Pulmonary artery endothelial cell (primary cell): ENCODE measurements around the gene TSPAN9. TPM values are rescaled to one million over a fixed set of nuclear protein-coding genes. Genes with fewer than 3 reads are reported as not detected.
"Not testable (repeated sequence)": the region's sequence is repeated elsewhere in the genome, so short reads cannot be mapped to it uniquely, and the experiment has no call there.

Source experiments
- DNase-seq: peaks from one replicate; pipeline ENCODE4 v3.0.0-alpha.2; 2011; ENCODE audit warnings: low read depth, low spot score
- total RNA-seq: library from RNA; depleted of rRNA; stranded (reverse); fragments of >200 nt; gene quantifications from 2 replicates; pipeline ENCODE4 v1.2.3, GENCODE V29; 2014

TSPAN9 gene
- total RNA-seq, 1 donor from 2014 or later, result 65.0 TPM

- DNase-seq, result no peak
Measured at GRCh38 chr12:3044141-3044630, 33.0 kb upstream of the TSPAN9 start.

DNA sequence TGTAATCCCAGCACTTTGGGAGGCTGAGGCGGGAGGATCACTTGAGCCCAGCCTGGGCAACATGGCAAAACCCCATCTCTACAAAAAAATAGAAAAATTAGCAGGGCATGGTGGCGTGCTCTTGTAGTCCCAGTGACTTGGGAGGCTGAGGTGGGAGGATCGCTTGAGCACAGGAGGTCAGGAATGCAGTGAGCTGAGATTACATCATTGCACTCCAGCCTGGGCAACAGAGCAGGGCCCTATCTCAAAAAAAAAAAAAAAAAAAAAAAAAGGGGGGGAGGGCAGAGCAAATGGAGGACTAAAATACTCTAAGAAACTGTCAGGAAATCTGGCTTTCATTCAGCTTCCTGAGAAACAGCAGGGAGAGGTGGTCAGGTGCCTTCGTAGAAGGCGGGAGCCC, 31.7 kb upstream of the TSPAN9 start:
- no peak for DNase-seq

- DNase-seq, result no peak
Measured at GRCh38 chr12:3045989-3046388, 31.2 kb upstream of the TSPAN9 start.

- DNase-seq, result no peak
Measured at GRCh38 chr12:3046441-3047200, 30.6 kb upstream of the TSPAN9 start.

DNA sequence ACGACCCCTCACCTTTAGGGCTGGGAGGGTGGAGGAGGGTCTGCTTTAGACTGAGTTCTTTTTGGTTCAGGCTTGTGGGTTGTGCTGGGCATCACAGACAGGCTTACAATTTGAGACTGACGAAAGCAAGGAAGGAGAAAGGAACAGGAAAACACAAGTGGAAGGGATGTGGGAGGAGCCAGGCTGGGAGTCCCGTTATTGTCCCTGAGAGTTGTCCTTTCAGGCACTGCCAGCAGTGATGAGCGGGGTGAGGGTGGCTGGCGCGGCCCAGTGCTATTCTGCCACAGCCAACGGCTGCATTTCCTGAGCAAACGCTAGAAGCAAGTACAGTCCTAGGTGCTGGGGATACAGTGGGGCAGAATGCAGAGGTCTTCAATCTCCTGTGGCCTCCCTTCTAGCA, 29.2 kb upstream of the TSPAN9 start:
- DNase-seq, result no peak

- no peak for DNase-seq
Measured at GRCh38 chr12:3048540-3048939, 28.6 kb upstream of the TSPAN9 start.

DNA sequence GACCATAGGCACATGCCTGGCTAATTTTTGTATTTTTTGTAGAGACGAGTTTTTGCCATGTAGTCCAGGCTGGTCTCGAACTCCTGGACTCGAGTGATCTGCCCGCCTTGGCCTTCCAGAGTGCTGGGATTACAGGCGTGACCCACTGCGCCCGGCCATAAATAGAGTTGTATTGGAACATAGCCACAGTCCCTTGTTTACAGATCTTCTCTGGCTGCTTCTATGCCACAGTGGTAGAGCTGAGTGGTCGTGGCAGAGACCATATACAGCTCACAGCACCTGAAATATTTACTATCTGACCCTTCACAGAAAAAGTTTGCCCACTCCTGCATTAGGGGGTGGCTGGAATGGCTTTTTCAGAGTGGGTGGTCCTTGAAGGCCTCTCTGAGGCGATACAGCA, 28.0 kb upstream of the TSPAN9 start:
- DNase-seq, result no peak

- no peak for DNase-seq
Measured at GRCh38 chr12:3049611-3050249, 27.4 kb upstream of the TSPAN9 start.

- DNase-seq, result no peak
Measured at GRCh38 chr12:3054374-3054773, 22.8 kb upstream of the TSPAN9 start.

- DNase-seq, result no peak
Measured at GRCh38 chr12:3055026-3055703, 22.0 kb upstream of the TSPAN9 start.

DNA sequence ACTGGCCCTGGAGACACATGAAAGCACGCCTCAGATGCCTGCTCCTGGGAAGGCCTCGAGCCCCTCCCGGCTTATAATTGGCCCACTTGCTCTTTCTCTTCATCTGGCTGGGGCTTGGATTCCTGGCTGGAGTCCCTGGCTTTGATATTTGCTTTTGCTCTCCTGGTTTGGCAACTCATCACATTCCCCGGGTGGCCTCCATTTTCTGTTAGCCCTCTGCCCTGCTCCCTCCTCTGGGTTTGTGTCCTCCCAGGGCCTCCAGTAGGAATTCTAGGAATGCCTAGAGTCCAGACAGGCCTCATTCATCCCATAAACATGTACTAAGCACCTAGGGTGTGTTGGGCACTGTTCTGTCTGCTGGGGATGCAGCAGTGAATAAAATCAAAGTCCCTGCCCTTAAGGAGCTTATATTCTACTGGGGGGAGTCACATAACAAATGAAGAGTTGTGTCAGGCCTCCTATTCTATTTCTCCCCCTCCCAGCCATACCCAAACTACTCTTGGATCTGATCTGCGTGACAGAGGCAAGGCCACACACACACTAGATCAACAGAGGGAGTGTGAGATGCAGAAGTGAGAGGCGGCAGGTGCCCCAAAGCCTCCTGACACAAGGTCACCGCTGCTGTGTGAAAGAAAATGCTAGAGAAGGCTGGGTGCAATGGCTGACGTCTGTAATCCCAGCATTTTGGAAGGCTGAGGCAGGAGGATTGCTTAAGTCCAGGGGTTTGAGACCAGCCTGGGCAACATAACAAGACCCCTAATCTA, 21.3 kb upstream of the TSPAN9 start:
- no peak for DNase-seq

GRCh38 chr12:3061059-3061458, 16.1 kb upstream of the TSPAN9 start:
- DNase-seq, result no peak

DNA sequence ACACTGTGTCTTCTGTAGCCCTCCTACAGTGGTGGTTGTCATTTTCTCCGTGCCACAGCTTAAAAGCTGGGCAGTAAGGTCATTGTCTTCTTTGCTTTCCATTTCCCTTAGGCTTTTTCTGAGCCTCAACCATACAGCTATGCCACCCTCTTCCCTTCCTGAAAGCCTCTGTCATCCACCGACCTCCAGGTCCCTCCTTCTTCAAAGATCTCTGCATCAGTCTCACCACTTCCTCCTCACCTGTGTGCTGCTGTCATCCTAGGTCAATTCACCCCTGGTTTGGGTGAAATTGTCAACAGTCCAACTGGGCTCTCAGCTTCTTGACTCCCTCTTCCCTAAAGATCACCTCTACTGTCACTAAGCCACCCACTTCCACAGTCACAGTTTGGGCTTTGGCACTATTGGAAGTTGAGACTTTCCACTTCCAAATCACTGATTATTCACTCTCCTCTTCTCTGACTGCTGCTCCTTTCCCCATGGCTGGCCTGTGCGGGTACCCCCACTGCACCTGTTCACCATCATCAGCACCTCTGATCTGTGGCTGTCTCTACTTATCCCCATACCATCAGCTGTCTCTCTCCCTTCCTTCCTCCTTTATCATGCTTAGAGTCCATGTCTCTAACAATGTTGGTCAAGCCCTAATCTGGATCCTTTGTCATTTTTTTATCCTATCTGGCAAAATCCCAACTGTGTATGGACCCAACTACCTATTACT, 15.5 kb upstream of the TSPAN9 start:
- no peak for DNase-seq

- DNase-seq, result no peak
Measured at GRCh38 chr12:3065300-3065699, 11.9 kb upstream of the TSPAN9 start.

DNA sequence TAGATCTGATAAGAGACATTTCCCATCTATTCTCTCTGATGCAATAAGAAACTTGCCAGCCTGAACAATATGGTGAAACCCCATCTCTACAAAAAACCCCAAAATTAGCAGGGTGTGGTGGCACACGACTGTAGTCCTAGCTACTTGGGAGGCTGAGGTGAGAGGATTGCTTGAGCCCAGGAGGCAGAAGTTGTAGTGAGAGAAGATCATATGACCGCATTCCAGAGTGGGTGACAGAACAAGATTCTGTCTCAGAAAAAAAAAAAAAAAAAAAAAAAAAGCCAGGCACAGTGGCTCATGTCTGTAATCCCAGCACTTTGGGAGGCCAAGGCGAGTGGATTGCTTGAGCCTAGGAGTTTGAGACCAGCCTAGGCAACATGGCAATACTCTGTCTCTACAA, 11.3 kb upstream of the TSPAN9 start:
- DNase-seq, result not testable (repeated sequence)

DNA sequence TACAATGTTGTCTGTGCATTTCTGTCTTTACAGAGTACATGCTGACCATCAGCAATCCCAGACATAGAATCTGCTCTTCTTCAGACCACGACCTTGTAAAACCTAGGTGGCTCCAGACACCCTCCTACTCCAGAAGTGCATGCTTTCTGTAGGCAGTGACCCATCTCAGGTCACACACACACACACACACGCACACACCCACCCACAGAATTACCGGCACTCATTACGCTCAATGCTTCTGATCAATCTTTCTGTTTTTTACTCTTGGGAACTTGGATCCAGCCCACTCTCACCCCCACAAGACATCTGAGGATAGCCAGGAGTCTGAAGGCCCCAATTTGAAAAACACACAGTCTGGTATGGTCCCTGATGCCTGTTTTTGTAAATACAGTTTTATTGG, 7.5 kb upstream of the TSPAN9 start:
- DNase-seq, result no peak

GRCh38 chr12:3071107-3071506, 6.1 kb upstream of the TSPAN9 start:
- no peak for DNase-seq

- DNase-seq, result no peak
Measured at GRCh38 chr12:3071710-3072109, 5.5 kb upstream of the TSPAN9 start.

DNA sequence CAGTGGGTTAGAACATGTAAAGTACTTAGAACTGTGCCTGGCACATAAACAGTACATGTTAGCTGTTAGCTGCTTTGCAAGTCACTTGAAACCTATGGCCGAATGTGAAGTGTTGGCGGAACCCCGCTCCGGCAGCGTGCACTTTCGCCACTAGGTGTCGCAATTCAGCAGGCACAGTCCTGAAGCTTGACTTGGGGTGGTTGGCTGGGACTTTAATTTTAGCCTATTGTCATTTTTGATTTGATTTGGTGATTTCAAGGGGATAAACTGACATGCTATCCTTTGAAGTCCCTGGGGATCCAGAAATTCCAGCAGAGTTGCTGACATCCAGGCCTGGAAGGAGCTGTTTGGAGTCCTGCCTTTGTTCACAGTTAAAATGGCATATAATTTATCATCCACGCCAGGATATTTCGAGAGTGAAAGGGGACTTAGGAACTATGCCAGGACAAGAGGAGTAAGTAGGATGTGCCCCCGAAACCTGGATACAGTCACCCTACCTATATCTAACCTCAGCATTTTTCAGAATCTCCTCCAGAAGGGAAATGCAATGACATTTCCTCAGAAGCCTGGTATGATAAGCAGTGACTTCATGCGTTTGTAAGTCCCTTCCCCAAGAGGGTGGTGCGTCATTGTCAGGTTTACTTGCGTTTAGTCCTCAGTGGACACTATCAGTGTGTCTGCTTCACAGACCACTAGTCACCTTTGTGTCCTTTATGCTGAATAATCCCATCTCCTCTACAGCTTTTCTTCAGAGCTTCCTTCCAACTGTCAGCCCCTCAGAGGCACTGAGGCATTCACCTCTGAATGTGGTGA, 3.5 kb upstream of the TSPAN9 start:
- DNase-seq, result peak; percentile 52

DNA sequence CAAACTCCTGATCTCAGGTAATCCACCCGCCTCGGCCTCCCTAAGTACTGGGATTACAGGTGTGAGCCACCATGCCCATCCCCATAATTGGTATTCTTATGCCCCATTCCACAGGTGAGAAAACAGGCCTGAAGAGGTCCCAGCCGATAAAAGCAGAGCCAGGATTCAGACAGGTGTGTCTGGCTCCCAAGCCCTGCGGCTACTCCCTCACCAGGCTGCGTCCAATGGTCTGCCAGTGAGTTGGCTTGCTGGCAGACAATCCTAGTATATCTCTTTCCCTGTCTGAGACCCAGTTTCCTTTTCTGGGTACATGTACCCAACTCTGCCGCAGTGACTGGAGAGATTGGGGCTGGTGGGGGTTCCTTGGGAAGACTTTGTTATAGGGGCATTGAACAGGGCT, 1.9 kb upstream of the TSPAN9 start:
- DNase-seq, result no peak
